CD14-positive monocyte (primary cell): ENCODE measurements around the gene EML2. TPM values are rescaled to one million over a fixed set of nuclear protein-coding genes. Genes with fewer than 3 reads are reported as not detected.
A peak's percentile ranks its signal among the peaks of the same experiment; 100 is the strongest.

Source experiments
- DNase-seq, 3 donors: peaks; one replicate each; pipeline ENCODE4 v3.0.0-alpha.2; 2011 to 2022
- H2AFZ ChIP-seq: 2 replicates; pipeline ENCODE4 v1.6.0; 2012; ENCODE audit warnings: mild to moderate bottlenecking, low read depth, low read length, inconsistent platforms; ENCODE audit not compliant: insufficient read depth, poor library complexity, severe bottlenecking
- H3K27ac ChIP-seq, 2 donors: 1 replicate in 1 of 2; 2 replicates in 1 of 2; pipeline ENCODE4 v1.5.1; 2012 to 2013; ENCODE audit warnings: low read length in 2 of 2, control low read depth in 1 of 2, inconsistent platforms in 1 of 2, low read depth in 1 of 2, mild to moderate bottlenecking in 1 of 2
- H3K27me3 ChIP-seq, 2 donors: one replicate each; pipeline versions ENCODE4 v1.6.0 to v1.6.1; 2011 to 2013; ENCODE audit warnings: low read length in 2 of 2; ENCODE audit not compliant: control insufficient read depth in 2 of 2, insufficient read depth in 2 of 2
- H3K36me3 ChIP-seq, 2 donors: replicated peaks in 1 of 2; 1 replicate in 1 of 2; 2 replicates in 1 of 2; pipeline versions ENCODE4 v1.5.1 to v1.6.1; 2012 to 2013; ENCODE audit warnings: low read length in 2 of 2, control low read depth in 1 of 2, inconsistent platforms in 1 of 2, mild to moderate bottlenecking in 1 of 2; ENCODE audit not compliant: insufficient read depth in 2 of 2, control insufficient read depth in 1 of 2
- H3K4me1 ChIP-seq, 2 donors: 1 replicate in 1 of 2; 2 replicates in 1 of 2; pipeline versions ENCODE4 v1.5.1 to v1.6.1; 2012 to 2013; ENCODE audit warnings: low read length in 2 of 2, control low read depth in 1 of 2, inconsistent platforms in 1 of 2, mild to moderate bottlenecking in 1 of 2, moderate library complexity in 1 of 2; ENCODE audit not compliant: insufficient read depth in 2 of 2, control insufficient read depth in 1 of 2
- H3K4me2 ChIP-seq: replicated peaks from 2 replicates; pipeline ENCODE3; 2012; ENCODE audit warnings: low read length, moderate library complexity, mild to moderate bottlenecking; ENCODE audit not compliant: poor library complexity, severe bottlenecking; ENCODE audit errors: extremely low read depth
- H3K4me3 ChIP-seq, 3 experiments: fragments of 200-600 bp in 1 of 3; sonication (generic) in 1 of 3; replicated peaks in 1 of 3; 1 replicate in 2 of 3; 2 replicates in 1 of 3; pipeline ENCODE4 v1.5.1; 2011 to 2013; ENCODE audit warnings: low read length in 3 of 3, mild to moderate bottlenecking in 3 of 3, control low read depth in 2 of 3, low read depth in 2 of 3, inconsistent platforms in 1 of 3, moderate library complexity in 1 of 3
- H3K79me2 ChIP-seq: 2 replicates; pipeline ENCODE4 v1.6.0; 2012; ENCODE audit warnings: mild to moderate bottlenecking, control low read depth, inconsistent platforms, low read length, moderate library complexity; ENCODE audit not compliant: insufficient read depth
- H3K9ac ChIP-seq: 2 replicates; pipeline ENCODE4 v1.6.0; 2017; ENCODE audit warnings: low read length, mild to moderate bottlenecking; ENCODE audit not compliant: insufficient read depth, poor library complexity, severe bottlenecking
- H3K9me3 ChIP-seq, 2 donors: replicated peaks in 1 of 2; 1 replicate in 1 of 2; 2 replicates in 1 of 2; pipeline versions ENCODE4 v1.5.1 to v1.6.1; 2012 to 2013; ENCODE audit warnings: low read length in 2 of 2, control low read depth in 1 of 2; ENCODE audit not compliant: control insufficient read depth in 1 of 2, insufficient read depth in 1 of 2
- H4K20me1 ChIP-seq: 2 replicates; pipeline ENCODE4 v1.6.0; 2012; ENCODE audit warnings: mild to moderate bottlenecking, low read length, control low read depth, moderate library complexity; ENCODE audit not compliant: insufficient read depth
- H3K27ac Mint-ChIP-seq, 7 donors: one replicate each; pipeline ENCODE4 v1.8.0; 2020; ENCODE audit warnings: mild to moderate bottlenecking in 7 of 7, mixed read lengths in 7 of 7, moderate library complexity in 6 of 7, inconsistent platforms in 2 of 7
- H3K27me3 Mint-ChIP-seq, 3 donors: one replicate each; pipeline ENCODE4 v1.8.0; 2021 to 2022; ENCODE audit warnings: low read depth in 3 of 3, mild to moderate bottlenecking in 3 of 3, mixed read lengths in 3 of 3, moderate library complexity in 3 of 3, inconsistent platforms in 1 of 3
- H3K36me3 Mint-ChIP-seq, 2 donors: one replicate each; pipeline ENCODE4 v1.8.0; 2020; ENCODE audit warnings: mixed read lengths in 2 of 2, inconsistent platforms in 1 of 2, mild to moderate bottlenecking in 1 of 2
- H3K4me1 Mint-ChIP-seq: one replicate; pipeline ENCODE4 v1.8.0; 2020; ENCODE audit warnings: mild to moderate bottlenecking, mixed read lengths
- H3K4me3 Mint-ChIP-seq, 2 donors: one replicate each; pipeline ENCODE4 v1.8.0; 2020; ENCODE audit warnings: mild to moderate bottlenecking in 2 of 2, mixed read lengths in 2 of 2, moderate library complexity in 1 of 2
- H3K9me3 Mint-ChIP-seq, 7 donors: one replicate each; pipeline ENCODE4 v1.8.0; 2020 to 2022; ENCODE audit warnings: mixed read lengths in 7 of 7, mild to moderate bottlenecking in 6 of 7, moderate library complexity in 6 of 7, inconsistent platforms in 2 of 7
- CTCF ChIP-seq: fragments of 200-600 bp; IDR thresholded peaks from one replicate; pipeline ENCODE4 v1.8.0; 2022; ENCODE audit warnings: antibody characterized with exemption, mild to moderate bottlenecking
- WGBS: methylation state at CpG from one replicate; pipeline ENCODE4 v1.1.5; 2013; ENCODE audit warnings: missing lambda C conversion rate; ENCODE audit not compliant: insufficient coverage; 5-methylcytosine and 5-hydroxymethylcytosine counted together
- intact Hi-C, 2 donors: fragments of 100-400 bp; cut with micrococcal nuclease; formaldehyde crosslinking; loops; one replicate each; pipeline versions ENCODE4 v1.15.0 to v1.15.1; 2023
- polyA plus RNA-seq, 3 donors: library from polyadenylated mRNA; depleted of rRNA in 1 of 3; unstranded in 2 of 3; stranded (reverse) in 1 of 3; fragments of 300-500 nt in 2 of 3; fragments of >200 nt in 1 of 3; fragmentation: Illumina TruSeq in 2 of 3; gene quantifications; 1 replicate in 2 of 3; 2 replicates in 1 of 3; pipeline ENCODE4 v1.2.3, GENCODE V29; 2012 to 2021
- small RNA-seq: library from RNA; depleted of rRNA; stranded (forward); fragments of <200 nt; gene quantifications from one replicate; pipeline ENCODE3, GENCODE V24; 2012; ENCODE audit warnings: low read depth; ENCODE audit not compliant: insufficient read length

EML2 gene
- polyA plus RNA-seq, 3 donors: 10.3 to 50.8 (median 11.9) TPM

GRCh38 chr19:45560038-45560437, 79.2 kb downstream of the EML2 start:
- Mint-ChIP-seq H3K27ac (peak overlapping the region in 1 of 7 donors; percentile 23), H3K4me1 (peaks cover 10% of the 10 kb centered on the region), H3K36me3 (peaks cover 11 to 25% of the 10 kb centered on the region in 2 donors), H3K4me3 (no peak overlapping the region), H3K27me3 (no peaks in the 10 kb centered on the region), H3K9me3 (peaks cover 0 to 2% (median 0%) of the 10 kb centered on the region in 7 donors)
- no peaks in the 10 kb centered on the region for H3K9me3 ChIP-seq
- DNase-seq: no peak
- H3K79me2 ChIP-seq: peaks cover 3% of the 10 kb centered on the region
- H3K9ac ChIP-seq: no peak overlapping the region
- no peaks in the 10 kb centered on the region for H3K27me3 ChIP-seq
- H2AFZ ChIP-seq: no peak overlapping the region
- H3K4me2 ChIP-seq: no peak overlapping the region
- no peak overlapping the region for H3K4me3 ChIP-seq
- H3K36me3 ChIP-seq: peaks cover 0 to 4% of the 10 kb centered on the region in 2 donors
- WGBS: 95% methylated on average over 4 of the region's 5 CpGs
- H4K20me1 ChIP-seq: peaks cover 18% of the 10 kb centered on the region
- TF ChIP-seq CTCF: no peak
- H3K4me1 ChIP-seq: no peaks in the 10 kb centered on the region
- intact Hi-C loops: no loop called here
- H3K27ac ChIP-seq: no peak overlapping the region

Small RNA genes lying within 50 kb of the gene (small RNA-seq; reads per million reads assigned to genes)
- gene MIR642A (not detected), gene RN7SL836P (not detected)

Other genes starting within 250 kb of the EML2 start
- gene PPP1R13L, start 234.3 kb downstream of the EML2 start, polyA plus RNA-seq: 1 to 10 TPM in 1 of 3 donors, under 1 TPM in 2; 0.18 to 1.8 (median 0.45) TPM
- 1 to 10 TPM in 2 of 3 donors, under 1 TPM in 1; 0.81 to 1.5 (median 1.1) TPM for gene POLR1G, start 232.8 kb downstream of the EML2 start, polyA plus RNA-seq
- 10 to 100 TPM; 62.2 to 78.2 (median 74.6) TPM for gene ERCC1, start 215.5 kb downstream of the EML2 start, polyA plus RNA-seq
- 100 to 1,000 TPM in 1 of 3 donors, 10 to 100 TPM in 2; 27.3 to 840 (median 28.2) TPM for gene FOSB, start 171.4 kb downstream of the EML2 start, polyA plus RNA-seq
- gene RTN2, start 142.3 kb downstream of the EML2 start, polyA plus RNA-seq: 1 to 10 TPM; 1.5 to 2.7 (median 2.3) TPM
- 1 to 10 TPM; 1.3 to 4.3 (median 2.7) TPM for gene PPM1N, start 141.0 kb downstream of the EML2 start, polyA plus RNA-seq
- 100 to 1,000 TPM; 132 to 154 (median 144) TPM for gene VASP, start 131.9 kb downstream of the EML2 start, polyA plus RNA-seq
- 1 to 10 TPM; 4.4 to 6.9 (median 5.6) TPM for gene OPA3, start 54.6 kb downstream of the EML2 start, polyA plus RNA-seq
- gene GPR4, start 37.2 kb downstream of the EML2 start, polyA plus RNA-seq: not detected
- gene GIPR, start 28.8 kb upstream of the EML2 start, polyA plus RNA-seq: not detected
- 100 to 1,000 TPM; 251 to 516 (median 491) TPM for gene SNRPD2, start 52.6 kb upstream of the EML2 start, polyA plus RNA-seq
- 1 to 10 TPM in 1 of 3 donors, under 1 TPM in 2; 0.46 to 3.0 (median 0.90) TPM for gene QPCTL, start 53.3 kb upstream of the EML2 start, polyA plus RNA-seq
- gene FBXO46, start 91.5 kb upstream of the EML2 start, polyA plus RNA-seq: 1 to 10 TPM; 3.8 to 6.8 (median 5.5) TPM
- not detected for gene MEIOSIN, start 94.0 kb upstream of the EML2 start, polyA plus RNA-seq
- gene SIX5, start 129.9 kb upstream of the EML2 start, polyA plus RNA-seq: under 1 TPM in 1 of 3 donors, not detected in 2; 0.04 TPM
- gene DMPK, start 143.1 kb upstream of the EML2 start, polyA plus RNA-seq: 1 to 10 TPM in 1 of 3 donors, under 1 TPM in 1, not detected in 1; 0.17 to 3.8 TPM
- 1 to 10 TPM; 1.5 to 3.4 (median 2.4) TPM for gene DMWD, start 153.4 kb upstream of the EML2 start, polyA plus RNA-seq
- not detected for gene RSPH6A, start 175.9 kb upstream of the EML2 start, polyA plus RNA-seq
- gene SYMPK, start 223.8 kb upstream of the EML2 start, polyA plus RNA-seq: 10 to 100 TPM in 2 of 3 donors, 1 to 10 TPM in 1; 5.6 to 96.1 (median 15.7) TPM
- not detected for gene FOXA3, start 224.9 kb upstream of the EML2 start, polyA plus RNA-seq
- gene IRF2BP1, start 246.7 kb upstream of the EML2 start, polyA plus RNA-seq: 1 to 10 TPM; 2.0 to 3.9 (median 2.1) TPM